Fibroblast of lung (primary cell): ENCODE data around the gene ANKS6.

Source experiments
- EZH2 ChIP-seq: IDR thresholded peaks from 2 replicates; pipeline ENCODE4 v1.5.1; 2012; ENCODE audit warnings: low read length, control low read depth, mild to moderate bottlenecking; ENCODE audit errors: missing control alignments
- TF ChIP-seq, protein P1 (sequence below), 2 donors: IDR thresholded peaks in 1 of 2; conservative IDR thresholded peaks in 1 of 2; 1 replicate in 1 of 2; 2 replicates in 1 of 2; pipeline ENCODE4 v1.5.1; 2011 to 2012; ENCODE audit warnings: low read length in 2 of 2, control low read depth in 1 of 2, inconsistent platforms in 1 of 2, low read depth in 1 of 2, mild to moderate bottlenecking in 1 of 2

DNA sequence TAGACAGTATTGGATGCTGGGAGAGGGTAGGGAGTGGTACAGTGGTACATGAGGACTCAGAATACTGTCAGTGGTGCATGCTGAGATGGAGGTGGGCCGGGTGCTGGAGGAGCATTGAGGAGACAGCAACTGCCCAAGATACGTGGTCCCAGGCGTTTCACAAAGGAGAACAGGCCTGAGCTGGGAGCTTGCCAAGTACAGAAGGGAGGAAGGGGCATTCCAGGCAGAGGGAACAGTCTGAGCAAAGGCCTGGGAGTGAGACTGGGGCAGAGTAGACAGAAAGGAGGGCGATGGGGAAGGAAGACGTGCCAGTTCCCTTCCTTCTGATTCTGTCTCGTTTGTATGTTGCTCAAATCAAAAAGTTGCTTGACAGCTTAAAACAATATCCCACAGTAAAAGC lies 26.3 kb upstream of the ANKS6 start:
- TF ChIP-seq, protein P1, sequence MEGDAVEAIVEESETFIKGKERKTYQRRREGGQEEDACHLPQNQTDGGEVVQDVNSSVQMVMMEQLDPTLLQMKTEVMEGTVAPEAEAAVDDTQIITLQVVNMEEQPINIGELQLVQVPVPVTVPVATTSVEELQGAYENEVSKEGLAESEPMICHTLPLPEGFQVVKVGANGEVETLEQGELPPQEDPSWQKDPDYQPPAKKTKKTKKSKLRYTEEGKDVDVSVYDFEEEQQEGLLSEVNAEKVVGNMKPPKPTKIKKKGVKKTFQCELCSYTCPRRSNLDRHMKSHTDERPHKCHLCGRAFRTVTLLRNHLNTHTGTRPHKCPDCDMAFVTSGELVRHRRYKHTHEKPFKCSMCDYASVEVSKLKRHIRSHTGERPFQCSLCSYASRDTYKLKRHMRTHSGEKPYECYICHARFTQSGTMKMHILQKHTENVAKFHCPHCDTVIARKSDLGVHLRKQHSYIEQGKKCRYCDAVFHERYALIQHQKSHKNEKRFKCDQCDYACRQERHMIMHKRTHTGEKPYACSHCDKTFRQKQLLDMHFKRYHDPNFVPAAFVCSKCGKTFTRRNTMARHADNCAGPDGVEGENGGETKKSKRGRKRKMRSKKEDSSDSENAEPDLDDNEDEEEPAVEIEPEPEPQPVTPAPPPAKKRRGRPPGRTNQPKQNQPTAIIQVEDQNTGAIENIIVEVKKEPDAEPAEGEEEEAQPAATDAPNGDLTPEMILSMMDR (conservative IDR thresholded peaks at IDR 0.05 in 1 of 2, IDR thresholded peaks at IDR 0.05 in 1 of 2; ENCODE audit: low read depth in 1 of 2, low read length in 2 of 2), result no peak
- TF ChIP-seq EZH2, result no peak
